Measurements from ENCODE around the gene OR51E1. TPM values are rescaled to one million over a fixed set of nuclear protein-coding genes. Genes with fewer than 3 reads are reported as not detected.

The OR51E1 gene
- total RNA-seq, 4 donors from 2014 or later = 0.26 to 1.4 (median 1.0) TPM; not detected in 1

DNA sequence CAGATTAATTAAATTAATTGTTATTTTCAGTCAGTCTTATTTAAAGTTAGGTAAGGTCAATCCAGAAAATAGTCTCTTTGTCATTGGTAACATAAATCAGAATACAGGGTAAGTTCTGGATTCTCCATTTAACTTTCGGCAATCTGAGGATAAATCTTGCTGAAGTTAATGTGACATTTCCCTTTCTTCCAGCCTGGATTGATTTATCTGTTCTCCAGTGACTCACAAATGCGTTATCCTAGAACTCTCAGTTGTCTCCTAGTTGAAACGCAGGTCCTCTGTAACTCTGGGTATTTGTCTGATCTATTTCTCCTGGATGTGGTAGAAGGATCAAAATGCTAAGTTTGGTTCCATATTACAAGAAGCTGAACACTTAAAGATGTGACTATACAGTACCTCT, 21.0 kb downstream of the OR51E1 start:
- H3K4me1 ChIP-seq = no peaks in the 10 kb centered on the region
- no peaks in the 10 kb centered on the region for H3K9me3 ChIP-seq
- H3K27ac ChIP-seq = no peak overlapping the region
- no peaks in the 10 kb centered on the region for H3K27me3 ChIP-seq
- intact Hi-C loops (cut with DNase I; ENCODE audit: low total_unique reads) = no loop called here
- TF ChIP-seq, protein P1, sequence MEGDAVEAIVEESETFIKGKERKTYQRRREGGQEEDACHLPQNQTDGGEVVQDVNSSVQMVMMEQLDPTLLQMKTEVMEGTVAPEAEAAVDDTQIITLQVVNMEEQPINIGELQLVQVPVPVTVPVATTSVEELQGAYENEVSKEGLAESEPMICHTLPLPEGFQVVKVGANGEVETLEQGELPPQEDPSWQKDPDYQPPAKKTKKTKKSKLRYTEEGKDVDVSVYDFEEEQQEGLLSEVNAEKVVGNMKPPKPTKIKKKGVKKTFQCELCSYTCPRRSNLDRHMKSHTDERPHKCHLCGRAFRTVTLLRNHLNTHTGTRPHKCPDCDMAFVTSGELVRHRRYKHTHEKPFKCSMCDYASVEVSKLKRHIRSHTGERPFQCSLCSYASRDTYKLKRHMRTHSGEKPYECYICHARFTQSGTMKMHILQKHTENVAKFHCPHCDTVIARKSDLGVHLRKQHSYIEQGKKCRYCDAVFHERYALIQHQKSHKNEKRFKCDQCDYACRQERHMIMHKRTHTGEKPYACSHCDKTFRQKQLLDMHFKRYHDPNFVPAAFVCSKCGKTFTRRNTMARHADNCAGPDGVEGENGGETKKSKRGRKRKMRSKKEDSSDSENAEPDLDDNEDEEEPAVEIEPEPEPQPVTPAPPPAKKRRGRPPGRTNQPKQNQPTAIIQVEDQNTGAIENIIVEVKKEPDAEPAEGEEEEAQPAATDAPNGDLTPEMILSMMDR (IDR thresholded peaks at IDR 0.05) = no peak
- no peak for TF ChIP-seq POLR2A (IDR thresholded peaks at IDR 0.05)
- DNase-seq = no peak
- H3K4me3 ChIP-seq = no peak overlapping the region
- H3K36me3 ChIP-seq = no peaks in the 10 kb centered on the region

- Histone ChIP-seq H3K27me3 (no peaks in the 10 kb centered on the region), H3K4me3 (no peak overlapping the region), H3K9me3 (no peaks in the 10 kb centered on the region), H3K4me1 (no peaks in the 10 kb centered on the region), H3K36me3 (no peaks in the 10 kb centered on the region), H3K27ac (no peak overlapping the region)
- intact Hi-C loops (cut with DNase I; ENCODE audit: low total_unique reads) = no loop called here
- DNase-seq = no peak
- TF ChIP-seq POLR2A (IDR thresholded peaks at IDR 0.05) = no peak
- TF ChIP-seq, protein P1 (IDR thresholded peaks at IDR 0.05) = no peak
Measured at GRCh38 chr11:4665424-4665823, 21.6 kb downstream of the OR51E1 start.

DNA sequence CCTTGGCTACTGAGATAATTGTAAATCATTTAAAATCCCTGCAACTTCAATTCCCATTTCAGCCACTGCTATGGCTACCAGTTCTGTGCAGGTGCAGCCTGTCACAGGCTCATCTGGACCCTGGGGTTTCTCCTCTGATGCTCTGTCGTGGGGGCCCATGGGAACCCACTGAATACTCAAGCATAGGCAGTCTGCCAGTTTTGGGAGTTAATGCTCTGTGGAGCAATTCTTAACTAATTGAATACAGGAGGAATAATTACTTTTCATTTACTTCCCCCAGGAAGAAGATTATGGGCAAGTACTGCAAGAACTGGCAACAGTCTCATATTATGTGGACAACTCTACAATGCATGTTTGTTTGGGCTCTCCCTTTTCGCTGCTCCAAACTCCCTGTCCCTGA, 28.0 kb downstream of the OR51E1 start:
- intact Hi-C loops (cut with DNase I; ENCODE audit: low total_unique reads) = no loop called here
- H3K36me3 ChIP-seq = no peaks in the 10 kb centered on the region
- TF ChIP-seq, protein P1 (IDR thresholded peaks at IDR 0.05) = no peak
- TF ChIP-seq POLR2A (IDR thresholded peaks at IDR 0.05) = no peak
- no peak overlapping the region for H3K27ac ChIP-seq
- H3K4me3 ChIP-seq = no peak overlapping the region
- no peaks in the 10 kb centered on the region for H3K27me3 ChIP-seq
- H3K4me1 ChIP-seq = no peaks in the 10 kb centered on the region
- no peaks in the 10 kb centered on the region for H3K9me3 ChIP-seq
- no peak for DNase-seq

DNA sequence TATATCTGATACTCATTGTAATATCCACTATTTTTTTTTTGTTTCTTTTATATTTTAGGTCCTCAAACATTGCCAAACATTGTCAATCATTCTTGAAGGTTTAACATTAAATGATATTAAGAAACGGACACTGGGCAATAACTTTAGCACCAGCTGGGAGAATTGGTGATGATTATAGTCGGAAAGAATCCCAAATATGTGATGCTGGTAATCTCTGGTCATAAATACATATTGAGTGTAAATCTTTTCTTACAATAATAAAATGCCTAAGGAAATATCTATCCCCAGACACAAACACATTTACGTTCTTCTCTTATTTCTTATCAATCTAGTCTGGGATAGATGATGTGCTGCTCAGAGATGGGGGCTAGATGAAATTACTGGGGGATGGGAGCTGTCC, 28.7 kb downstream of the OR51E1 start:
- no peaks in the 10 kb centered on the region for H3K4me1 ChIP-seq
- H3K27ac ChIP-seq = no peak overlapping the region
- TF ChIP-seq, protein P1 (IDR thresholded peaks at IDR 0.05) = no peak
- TF ChIP-seq POLR2A (IDR thresholded peaks at IDR 0.05) = no peak

GRCh38 chr11:4673781-4674180, 30.0 kb downstream of the OR51E1 start:
- DNase-seq = no peak
- intact Hi-C loops (cut with DNase I; ENCODE audit: low total_unique reads) = no loop called here
- H3K4me3 ChIP-seq = no peak overlapping the region
- no peaks in the 10 kb centered on the region for H3K9me3 ChIP-seq
- no peak overlapping the region for H3K27ac ChIP-seq
- no peaks in the 10 kb centered on the region for H3K4me1 ChIP-seq
- H3K36me3 ChIP-seq = no peaks in the 10 kb centered on the region
- no peak for TF ChIP-seq POLR2A (IDR thresholded peaks at IDR 0.05)
- TF ChIP-seq, protein P1 (IDR thresholded peaks at IDR 0.05) = no peak
- no peaks in the 10 kb centered on the region for H3K27me3 ChIP-seq

More for the DNA sequence above, 28.7 kb downstream of the OR51E1 start:
- Histone ChIP-seq H3K27me3 (no peaks in the 10 kb centered on the region), H3K9me3 (no peaks in the 10 kb centered on the region), H3K36me3 (no peaks in the 10 kb centered on the region), H3K4me3 (no peak overlapping the region)
- no peak for DNase-seq
- intact Hi-C loops (cut with DNase I; ENCODE audit: low total_unique reads) = no loop called here

All from uterus (tissue), 4 donors.